NB4 (cell line): Measurements from ENCODE around the gene PAPSS1.

ENCODE experiments used
- DNase-seq: peaks from one replicate; pipeline ENCODE4 v3.0.0; 2010; ENCODE audit warnings: low read depth
- H3K4me3 ChIP-seq: one replicate; pipeline ENCODE4 v1.5.1; 2011; ENCODE audit warnings: mild to moderate bottlenecking, low read depth, low read length, moderate library complexity
- MYC ChIP-seq: IDR thresholded peaks from 2 replicates; pipeline ENCODE4 v1.6.1; 2011; ENCODE audit warnings: low read depth, low read length
- POLR2A ChIP-seq: IDR thresholded peaks from 2 replicates; pipeline ENCODE4 v1.6.1; 2011; ENCODE audit warnings: mild to moderate bottlenecking; ENCODE audit not compliant: insufficient read length; ENCODE audit errors: extremely low read depth
- TF ChIP-seq, protein P1 (sequence below): IDR thresholded peaks from one replicate; pipeline ENCODE4 v1.5.1; 2012; ENCODE audit warnings: low read depth, low read length
- TF ChIP-seq, protein P2 (sequence below): IDR thresholded peaks from 2 replicates; pipeline ENCODE4 v1.6.1; 2011; ENCODE audit warnings: low read depth, low read length

Gene PAPSS1

DNA sequence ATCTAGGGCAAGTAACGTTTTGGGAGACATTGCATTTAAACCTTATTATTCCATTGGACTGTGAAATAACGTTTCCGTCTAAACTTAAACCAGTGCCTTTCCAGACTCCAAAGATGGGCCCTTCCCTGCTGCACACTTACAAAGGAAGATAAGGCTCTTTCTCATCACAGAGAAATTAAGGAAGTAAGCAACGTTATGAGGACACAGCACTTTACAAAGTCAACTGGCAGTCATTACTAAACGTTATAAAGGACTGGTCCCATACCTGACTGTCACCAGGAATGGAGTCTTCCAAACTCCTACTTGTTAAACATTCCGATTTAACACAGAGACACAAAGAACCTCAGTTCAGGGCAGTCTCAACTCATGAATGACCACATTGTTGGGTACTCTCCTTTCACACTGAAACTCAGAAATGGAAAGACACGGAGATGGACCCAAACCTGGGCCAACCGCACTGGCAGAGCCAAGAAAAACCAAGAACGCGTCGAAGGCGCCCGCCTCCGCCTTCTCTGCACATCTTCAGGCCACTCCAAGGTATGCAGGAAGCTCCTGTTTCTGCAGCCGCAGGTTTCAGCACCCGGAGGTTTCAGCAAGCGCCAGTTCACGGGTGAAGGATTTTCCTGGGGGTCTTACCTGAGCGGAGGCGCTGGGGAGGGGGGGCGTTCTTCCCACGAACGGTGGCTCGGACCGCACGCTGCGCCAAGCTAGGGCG lies 670 bp downstream of the PAPSS1 start:
- H3K4me3 ChIP-seq: peak overlapping the region; percentile 78
- TF ChIP-seq MYC (no peak), POLR2A (no peak)
- TF ChIP-seq, protein P1, sequence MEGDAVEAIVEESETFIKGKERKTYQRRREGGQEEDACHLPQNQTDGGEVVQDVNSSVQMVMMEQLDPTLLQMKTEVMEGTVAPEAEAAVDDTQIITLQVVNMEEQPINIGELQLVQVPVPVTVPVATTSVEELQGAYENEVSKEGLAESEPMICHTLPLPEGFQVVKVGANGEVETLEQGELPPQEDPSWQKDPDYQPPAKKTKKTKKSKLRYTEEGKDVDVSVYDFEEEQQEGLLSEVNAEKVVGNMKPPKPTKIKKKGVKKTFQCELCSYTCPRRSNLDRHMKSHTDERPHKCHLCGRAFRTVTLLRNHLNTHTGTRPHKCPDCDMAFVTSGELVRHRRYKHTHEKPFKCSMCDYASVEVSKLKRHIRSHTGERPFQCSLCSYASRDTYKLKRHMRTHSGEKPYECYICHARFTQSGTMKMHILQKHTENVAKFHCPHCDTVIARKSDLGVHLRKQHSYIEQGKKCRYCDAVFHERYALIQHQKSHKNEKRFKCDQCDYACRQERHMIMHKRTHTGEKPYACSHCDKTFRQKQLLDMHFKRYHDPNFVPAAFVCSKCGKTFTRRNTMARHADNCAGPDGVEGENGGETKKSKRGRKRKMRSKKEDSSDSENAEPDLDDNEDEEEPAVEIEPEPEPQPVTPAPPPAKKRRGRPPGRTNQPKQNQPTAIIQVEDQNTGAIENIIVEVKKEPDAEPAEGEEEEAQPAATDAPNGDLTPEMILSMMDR: no peak
- peak; percentile 53 for DNase-seq

DNA sequence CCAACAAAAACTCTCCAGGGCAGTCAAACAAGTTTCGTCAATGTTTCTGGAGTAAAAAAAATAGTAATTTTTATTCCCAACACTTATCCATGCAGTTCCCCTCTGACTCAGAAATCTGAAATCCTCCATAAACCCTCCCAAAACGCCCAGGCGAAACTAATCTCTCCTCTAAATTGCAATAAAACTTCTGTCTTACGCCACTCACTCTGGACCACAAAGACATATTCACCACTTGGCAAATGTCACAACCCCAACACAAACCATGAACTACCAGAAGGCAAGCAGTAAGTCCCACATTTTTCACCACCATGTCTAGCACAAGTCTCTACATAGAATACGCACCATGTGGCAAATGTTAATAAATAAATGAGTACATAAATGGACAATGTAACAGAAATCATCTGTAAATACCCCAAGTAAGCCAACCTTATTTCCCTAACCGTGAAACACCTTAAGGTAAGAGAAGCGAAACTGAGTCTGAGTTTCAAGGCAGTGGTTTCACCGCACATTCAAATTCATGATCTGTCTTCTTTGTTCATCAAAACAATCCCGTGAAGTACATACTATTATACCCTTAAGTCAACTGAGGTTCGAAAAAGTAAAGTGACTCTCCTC lies 1.6 kb downstream of the PAPSS1 start:
- TF ChIP-seq, protein P2, sequence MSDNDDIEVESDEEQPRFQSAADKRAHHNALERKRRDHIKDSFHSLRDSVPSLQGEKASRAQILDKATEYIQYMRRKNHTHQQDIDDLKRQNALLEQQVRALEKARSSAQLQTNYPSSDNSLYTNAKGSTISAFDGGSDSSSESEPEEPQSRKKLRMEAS: no peak
- TF ChIP-seq, protein P1: no peak
- TF ChIP-seq POLR2A: no peak
- TF ChIP-seq MYC: no peak
- H3K4me3 ChIP-seq: peak overlapping the region; percentile 78

DNA sequence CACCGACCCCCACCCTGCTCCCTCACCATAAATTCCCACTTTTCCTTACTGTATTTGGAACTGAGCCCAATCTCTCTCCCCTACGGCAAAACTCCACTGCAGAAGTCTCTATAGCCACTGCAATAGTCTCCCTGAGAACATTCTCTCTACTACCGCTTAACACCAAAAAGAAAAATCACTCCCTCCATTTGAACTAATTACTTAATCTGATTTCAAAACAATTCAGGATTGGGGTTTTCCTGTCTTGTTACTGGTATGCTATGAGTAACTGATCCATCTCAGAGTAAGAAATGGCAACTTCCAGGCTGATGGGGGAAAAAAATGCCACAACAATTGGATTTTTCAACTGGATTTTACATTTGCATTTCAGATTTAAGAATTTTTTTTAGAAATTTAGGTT lies 5.8 kb downstream of the PAPSS1 start:
- TF ChIP-seq MYC: no peak
- TF ChIP-seq POLR2A: no peak
- TF ChIP-seq, protein P1: no peak
- TF ChIP-seq, protein P2: no peak
- H3K4me3 ChIP-seq: no peak overlapping the region
- DNase-seq: no peak

More for the DNA sequence above, 1.6 kb downstream of the PAPSS1 start:
- peak; percentile 68 for DNase-seq

DNA sequence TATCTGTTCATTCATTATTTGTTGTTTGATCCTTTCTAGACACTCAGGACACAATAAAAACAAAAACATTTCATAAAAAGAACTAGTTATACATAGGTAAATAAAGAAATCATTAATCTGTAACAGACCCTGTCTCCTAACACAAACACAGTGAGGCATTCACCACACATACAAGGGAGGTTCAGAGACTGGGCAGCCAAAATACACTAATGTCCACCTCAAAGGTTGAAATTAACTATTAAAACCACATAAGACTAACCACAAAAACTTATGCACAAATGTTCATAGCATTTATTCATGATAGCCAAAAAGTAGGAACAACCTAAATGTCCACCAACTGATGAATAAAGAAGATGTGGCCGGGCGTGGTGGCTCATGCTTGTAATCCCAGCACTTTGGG lies 7.8 kb downstream of the PAPSS1 start:
- no peak overlapping the region for H3K4me3 ChIP-seq
- no peak for DNase-seq
- TF ChIP-seq, protein P1: no peak
- TF ChIP-seq MYC (no peak), POLR2A (no peak)
- TF ChIP-seq, protein P2: no peak

DNA sequence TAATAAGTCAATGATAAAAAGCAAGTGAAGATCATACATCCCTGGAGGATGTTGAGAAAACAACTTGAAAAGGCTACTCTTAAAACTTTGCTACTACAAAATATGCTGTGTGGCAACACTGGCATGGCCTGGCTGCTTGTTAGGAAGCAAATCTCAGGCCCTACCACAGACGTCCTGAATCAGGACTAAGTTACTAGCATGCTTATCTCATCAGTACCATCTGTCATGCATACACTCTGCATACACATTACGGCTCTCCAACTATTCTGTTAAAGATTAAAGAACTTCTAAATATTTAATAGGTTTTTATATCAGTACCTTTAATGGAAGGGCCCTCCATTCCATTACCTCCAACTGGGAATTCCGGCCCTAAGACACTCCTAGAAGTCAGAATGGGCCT lies 8.2 kb downstream of the PAPSS1 start:
- DNase-seq: no peak
- TF ChIP-seq POLR2A: no peak
- TF ChIP-seq, protein P2: no peak
- no peak for TF ChIP-seq MYC
- TF ChIP-seq, protein P1: no peak
- no peak overlapping the region for H3K4me3 ChIP-seq
